Kidney (tissue), 14 donors: ENCODE measurements around the gene ZNF764. TPM values are rescaled to one million over a fixed set of nuclear protein-coding genes. Genes with fewer than 3 reads are reported as not detected.

Experiments
- DNase-seq, 5 donors: peaks; one replicate each; pipeline ENCODE4 v3.0.0-alpha.2; 2013 to 2020
- FAIRE-seq: peaks from 2 replicates; lab custom pipeline; 2012; peaks lifted over from hg19 to GRCh38; lab: Jason Lieb, UNC
- H3K27ac ChIP-seq, 2 donors: one replicate each; pipeline ENCODE4 v1.7.0; 2013; ENCODE audit warnings: low read depth in 2 of 2, low read length in 2 of 2, inconsistent platforms in 1 of 2
- H3K27me3 ChIP-seq: one replicate; pipeline ENCODE4 v1.7.1; 2013; ENCODE audit warnings: low read length, inconsistent platforms; ENCODE audit not compliant: control insufficient read depth, insufficient read depth
- H3K36me3 ChIP-seq, 3 donors: one replicate each; pipeline versions ENCODE4 v1.7.0 to v1.7.1; 2013; ENCODE audit warnings: low read length in 3 of 3, control low read depth in 1 of 3, inconsistent platforms in 1 of 3; ENCODE audit not compliant: insufficient read depth in 3 of 3, control insufficient read depth in 2 of 3
- H3K4me1 ChIP-seq, 3 donors: one replicate each; pipeline versions ENCODE4 v1.7.0 to v1.7.1; 2013; ENCODE audit warnings: low read length in 3 of 3, inconsistent platforms in 1 of 3, low read depth in 1 of 3; ENCODE audit not compliant: control insufficient read depth in 2 of 3, insufficient read depth in 2 of 3
- H3K4me3 ChIP-seq, 3 donors: one replicate each; pipeline versions ENCODE4 v1.7.0 to v1.8.1; 2013; ENCODE audit warnings: low read length in 3 of 3, control low read depth in 1 of 3, inconsistent platforms in 1 of 3
- H3K9ac ChIP-seq, 3 donors: one replicate each; pipeline versions ENCODE4 v1.7.0 to v1.7.1; 2013; ENCODE audit warnings: low read length in 3 of 3, control low read depth in 1 of 3, inconsistent platforms in 1 of 3
- H3K9me3 ChIP-seq, 3 donors: one replicate each; pipeline versions ENCODE4 v1.7.0 to v1.7.1; 2013; ENCODE audit warnings: low read length in 3 of 3, control low read depth in 1 of 3, inconsistent platforms in 1 of 3; ENCODE audit not compliant: control insufficient read depth in 2 of 3, insufficient read depth in 1 of 3
- intact Hi-C: fragments of 100-400 bp; cut with DNase I; formaldehyde crosslinking; loops from one replicate; pipeline ENCODE4 v1.11.1; 2022
- polyA plus RNA-seq: library from polyadenylated mRNA; stranded (reverse); fragments of 350-450 nt; fragmentation: Illumina TruSeq; extraction: RNeasy Lipid Tissue Mini Kit (QIAGEN cat#74804); gene quantifications from one replicate; pipeline ENCODE4 v1.2.3, GENCODE V29; 2014; ENCODE audit warnings: low read depth, low replicate concordance; ENCODE audit not compliant: insufficient read depth
- total RNA-seq: library from RNA; stranded (reverse); fragmentation: NEBNext Ultra II Directional; extraction: Animal tissue kit (Norgen Biotek cat#: 25700); gene quantifications from one replicate; pipeline ENCODE4 v1.2.1, GENCODE V29; 2021
- TF ChIP-seq, protein P1 (sequence below): IDR thresholded peaks from 3 replicates; pipeline ENCODE4 v1.5.1; 2012; ENCODE audit warnings: mild to moderate bottlenecking, moderate library complexity, borderline replicate concordance; ENCODE audit not compliant: insufficient read depth; ENCODE audit errors: extremely low read depth
- donor health status: control.
- donor health status: control.
- donor health status: control.
- donor health status: control.
- donor health status: control.
- donor health status: DM: yes; HTN: yes; CAD: no.
- donor health status: Normal renal cell carcinoma (clear cell type).

ZNF764 gene
- total and polyA plus RNA-seq, 2 donors from 2014 or later: 4.4 to 11.9 TPM

DNA sequence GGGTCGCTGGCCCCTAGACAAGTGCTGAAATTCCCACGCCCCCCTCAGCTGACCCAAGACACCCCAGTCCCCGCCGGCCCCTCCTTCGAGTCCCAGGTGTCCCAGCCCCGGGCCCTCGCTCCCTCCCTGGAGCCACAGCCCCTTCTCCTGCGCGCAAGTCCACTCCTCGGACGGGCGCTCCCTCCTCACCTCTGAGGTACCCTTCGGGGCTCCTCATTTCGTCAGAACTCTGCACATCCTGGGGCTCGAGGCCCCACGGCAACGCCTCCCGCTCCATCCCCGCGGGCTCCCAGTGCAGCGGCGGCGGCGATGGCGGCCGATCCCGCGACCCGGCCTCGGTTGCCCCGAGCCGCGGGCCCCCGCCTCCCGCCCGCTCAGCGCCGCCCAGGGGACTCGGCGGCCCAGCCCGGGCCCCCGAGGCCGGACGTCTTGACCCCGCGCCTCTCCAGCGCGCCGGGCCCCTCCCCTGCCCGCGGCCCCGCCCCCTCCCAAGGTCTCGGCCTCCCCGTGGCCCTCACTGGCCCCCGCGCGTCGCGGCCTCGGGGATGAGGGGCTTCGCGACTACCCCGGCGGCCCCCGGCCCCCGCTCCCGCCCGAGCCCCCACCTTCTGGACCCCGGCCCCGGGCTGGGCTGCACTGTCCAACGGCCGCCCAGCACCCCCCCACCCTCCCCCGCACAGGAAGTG lies 31.9 kb downstream of the ZNF764 start, which contains the start of gene ZNF768:
Gene ZNF768, minus strand, starts transcription at position 430 of the 686 bp plus-strand sequence. Its CDS starts 153 bp downstream, at position 277.
- peaks cover 0 to 3% (median 2%) of the 10 kb centered on the region in 3 donors for H3K36me3 ChIP-seq
- TF ChIP-seq, protein P1, sequence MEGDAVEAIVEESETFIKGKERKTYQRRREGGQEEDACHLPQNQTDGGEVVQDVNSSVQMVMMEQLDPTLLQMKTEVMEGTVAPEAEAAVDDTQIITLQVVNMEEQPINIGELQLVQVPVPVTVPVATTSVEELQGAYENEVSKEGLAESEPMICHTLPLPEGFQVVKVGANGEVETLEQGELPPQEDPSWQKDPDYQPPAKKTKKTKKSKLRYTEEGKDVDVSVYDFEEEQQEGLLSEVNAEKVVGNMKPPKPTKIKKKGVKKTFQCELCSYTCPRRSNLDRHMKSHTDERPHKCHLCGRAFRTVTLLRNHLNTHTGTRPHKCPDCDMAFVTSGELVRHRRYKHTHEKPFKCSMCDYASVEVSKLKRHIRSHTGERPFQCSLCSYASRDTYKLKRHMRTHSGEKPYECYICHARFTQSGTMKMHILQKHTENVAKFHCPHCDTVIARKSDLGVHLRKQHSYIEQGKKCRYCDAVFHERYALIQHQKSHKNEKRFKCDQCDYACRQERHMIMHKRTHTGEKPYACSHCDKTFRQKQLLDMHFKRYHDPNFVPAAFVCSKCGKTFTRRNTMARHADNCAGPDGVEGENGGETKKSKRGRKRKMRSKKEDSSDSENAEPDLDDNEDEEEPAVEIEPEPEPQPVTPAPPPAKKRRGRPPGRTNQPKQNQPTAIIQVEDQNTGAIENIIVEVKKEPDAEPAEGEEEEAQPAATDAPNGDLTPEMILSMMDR: no peak
- H3K4me1 ChIP-seq: peaks cover 4 to 22% (median 18%) of the 10 kb centered on the region in 3 donors
- peak within 1 kb of the TSS; percentile 63 to 78 (median 67) for H3K4me3 ChIP-seq
- H3K27ac ChIP-seq: peak within 1 kb of the TSS; percentile 99 to 100
- FAIRE-seq: no peak
- H3K27me3 ChIP-seq: no peaks in the 10 kb centered on the region
- H3K9me3 ChIP-seq: no peaks in the 10 kb centered on the region
- intact Hi-C loops: no loop called here
- peak; percentile 45 to 94 (median 65) for DNase-seq
- H3K9ac ChIP-seq: peak within 1 kb of the TSS; percentile 56 to 93 (median 89)

DNA sequence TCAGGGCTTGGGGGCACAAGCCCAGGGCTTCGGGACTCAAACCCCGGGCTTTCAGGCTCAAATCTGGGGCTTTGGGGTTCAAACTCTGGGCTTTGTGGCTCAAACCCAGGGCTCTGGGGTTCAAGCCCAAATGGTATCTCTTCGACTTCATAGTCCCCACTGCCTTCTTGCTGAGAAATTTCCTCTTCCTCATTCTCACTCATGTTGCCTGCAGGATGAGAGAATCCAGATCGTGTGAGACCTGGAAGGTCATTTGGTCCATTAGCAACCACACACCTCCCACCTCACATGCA lies 32.4 kb downstream of the ZNF764 start:
- Histone ChIP-seq H3K27me3 (no peaks in the 10 kb centered on the region), H3K4me1 (peaks cover 4 to 22% (median 18%) of the 10 kb centered on the region in 3 donors)

DNA sequence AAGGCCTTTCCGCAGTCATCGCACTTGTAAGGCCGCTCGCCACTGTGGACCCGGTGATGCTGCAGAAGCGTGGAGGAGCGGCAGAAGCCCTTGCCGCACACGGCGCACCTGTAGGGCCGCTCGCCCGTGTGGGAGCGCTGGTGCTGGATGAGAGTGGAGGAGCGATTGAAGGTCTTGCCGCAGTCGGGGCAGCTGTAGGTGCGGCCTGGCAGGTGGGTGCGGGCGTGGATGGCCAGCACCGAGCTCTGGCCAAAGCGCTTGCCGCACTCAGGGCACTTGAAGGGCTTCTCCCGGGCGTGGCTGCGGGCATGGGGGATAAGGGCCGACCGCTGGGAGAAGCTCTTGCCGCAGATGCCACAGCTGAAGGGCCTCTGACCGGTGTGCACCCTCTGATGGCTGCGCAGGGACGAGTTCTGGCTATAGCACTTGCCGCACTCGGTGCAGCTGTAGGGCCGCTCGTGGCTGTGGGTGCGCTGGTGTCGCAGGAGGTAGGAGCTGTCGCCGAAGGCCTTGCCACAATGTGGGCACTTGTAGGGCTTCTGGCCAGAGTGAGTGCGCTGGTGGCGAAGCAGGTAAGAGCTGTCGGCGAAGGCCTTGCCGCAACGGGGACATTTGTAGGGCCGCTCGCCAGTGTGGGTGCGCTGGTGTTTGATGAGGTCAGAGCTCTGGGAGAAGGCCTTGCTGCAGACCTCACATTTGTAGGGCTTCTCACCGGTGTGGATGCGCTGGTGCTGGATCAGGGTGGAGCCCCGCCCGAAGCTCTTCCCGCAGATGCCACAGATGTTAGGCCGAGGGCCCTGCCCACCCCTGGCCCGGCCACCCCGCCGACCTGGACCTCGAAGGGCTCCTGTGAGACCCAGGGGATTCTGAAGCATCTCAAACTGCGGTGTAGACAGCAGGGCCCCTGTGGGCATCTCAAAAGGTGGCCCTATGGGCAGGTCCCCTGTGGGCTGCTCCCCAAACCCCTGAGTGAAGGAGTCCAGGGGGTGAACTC lies 33.3 kb downstream of the ZNF764 start:
- DNase-seq (peak in 2 of 5 donors; percentile 62 to 80), FAIRE-seq (no peak)
- H3K27me3 ChIP-seq: no peaks in the 10 kb centered on the region
- no peak overlapping the region for H3K9ac ChIP-seq
- H3K9me3 ChIP-seq: no peaks in the 10 kb centered on the region
- no peaks in the 10 kb centered on the region for H3K36me3 ChIP-seq
- no peak overlapping the region for H3K27ac ChIP-seq
- intact Hi-C loops: no loop called here
- H3K4me1 ChIP-seq: peaks cover 4 to 22% (median 18%) of the 10 kb centered on the region in 3 donors
- TF ChIP-seq, protein P1: no peak
- H3K4me3 ChIP-seq: no peak overlapping the region

More for the DNA sequence above, 32.4 kb downstream of the ZNF764 start:
- H3K36me3 ChIP-seq: peaks cover 0 to 2% (median 0%) of the 10 kb centered on the region in 3 donors
- peak overlapping the region; percentile 82 to 93 for H3K27ac ChIP-seq
- FAIRE-seq (no peak), DNase-seq (no peak)
- H3K9me3 ChIP-seq: no peaks in the 10 kb centered on the region
- H3K9ac ChIP-seq: peak overlapping the region in 2 of 3 donors; percentile 48 to 78
- H3K4me3 ChIP-seq: peak overlapping the region; percentile 54 to 62 (median 60)
- intact Hi-C loops: no loop called here
- TF ChIP-seq, protein P1: no peak
